22Rv1 (cell line): ENCODE data around the gene IL11.

Source experiments
- H3K27ac ChIP-seq: fragments of 450-650 bp; 2 replicates; pipeline ENCODE4 v1.5.1; 2017
- CTCF ChIP-seq: fragments of 450-650 bp; IDR thresholded peaks from 2 replicates; pipeline ENCODE4 v1.5.1; 2017; ENCODE audit warnings: mild to moderate bottlenecking
- ZFX ChIP-seq: fragments of 450-650 bp; IDR thresholded peaks from 2 replicates; pipeline ENCODE4 v1.6.1; 2017; ENCODE audit warnings: antibody characterized with exemption, borderline replicate concordance

The IL11 gene

GRCh38 chr19:55389386-55390317 lies 19.4 kb upstream of the IL11 start:
- H3K27ac ChIP-seq, result peak overlapping the region; percentile 98
- TF ChIP-seq CTCF (no peak), ZFX (no peak)

- H3K27ac ChIP-seq, result peak overlapping the region; percentile 98
- no peak for TF ChIP-seq ZFX
Measured at GRCh38 chr19:55387736-55388497, 17.7 kb upstream of the IL11 start.

GRCh38 chr19:55386493-55386971 lies 16.3 kb upstream of the IL11 start:
- H3K27ac ChIP-seq, result peak overlapping the region; percentile 98
- TF ChIP-seq ZFX (no peak), CTCF (no peak)

- no peak for TF ChIP-seq CTCF
- no peak for TF ChIP-seq ZFX
- H3K27ac ChIP-seq, result peak within 1 kb of the TSS; percentile 98
Measured at GRCh38 chr19:55385724-55386492, 15.6 kb upstream of the IL11 start, which contains the start of gene RPL28. Gene RPL28, plus strand, starts transcription at chr19:55385932. Its CDS starts 426 bp downstream, at chr19:55386358.

- TF ChIP-seq CTCF (no peak), ZFX (no peak)
- H3K27ac ChIP-seq, result peak overlapping the region; percentile 98
Measured at GRCh38 chr19:55384920-55385723, 14.9 kb upstream of the IL11 start.

GRCh38 chr19:55384131-55384919 lies 14.1 kb upstream of the IL11 start, which contains the start of gene TMEM238:
Gene TMEM238, minus strand, starts transcription at chr19:55384292. Its CDS starts 33 bp downstream, at chr19:55384259.
- H3K27ac ChIP-seq, result peak within 1 kb of the TSS; percentile 98

More at GRCh38 chr19:55384131-55384919, 14.1 kb upstream of the IL11 start, which contains the start of gene TMEM238:
- TF ChIP-seq ZFX (no peak), CTCF (peak; percentile 0; the same call in 1 of the 2 replicates)
